Activated naive CD8-positive, alpha-beta T cell (primary cell): Measurements from ENCODE around the gene KRTAP5-8.
"Not testable (repeated sequence)": the region's sequence is repeated elsewhere in the genome, so short reads cannot be mapped to it uniquely, and the experiment has no call there.

ENCODE experiments used
- H3K27ac Mint-ChIP-seq: one replicate; pipeline ENCODE4 v1.8.0; 2021; ENCODE audit warnings: mixed read lengths
- H3K27me3 Mint-ChIP-seq: one replicate; pipeline ENCODE4 v1.8.0; 2021; ENCODE audit warnings: mixed read lengths
- H3K36me3 Mint-ChIP-seq: one replicate; pipeline ENCODE4 v1.8.0; 2021; ENCODE audit warnings: mixed read lengths
- H3K4me1 Mint-ChIP-seq: one replicate; pipeline ENCODE4 v1.8.0; 2021; ENCODE audit warnings: low read depth, mixed read lengths
- H3K4me3 Mint-ChIP-seq: one replicate; pipeline ENCODE4 v1.8.0; 2021; ENCODE audit warnings: mild to moderate bottlenecking, mixed read lengths
- H3K9me3 Mint-ChIP-seq: one replicate; pipeline ENCODE4 v1.8.0; 2021; ENCODE audit warnings: low read depth, mixed read lengths

The KRTAP5-8 gene

GRCh38 chr11:71568704-71569349 lies 31.0 kb downstream of the KRTAP5-8 start:
- Mint-ChIP-seq H3K9me3 (no peaks in the 10 kb centered on the region), H3K4me3 (no peak overlapping the region), H3K27ac (no peak overlapping the region), H3K4me1 (no peaks in the 10 kb centered on the region), H3K36me3 (no peaks in the 10 kb centered on the region), H3K27me3 (peaks cover 14% of the 10 kb centered on the region)

DNA sequence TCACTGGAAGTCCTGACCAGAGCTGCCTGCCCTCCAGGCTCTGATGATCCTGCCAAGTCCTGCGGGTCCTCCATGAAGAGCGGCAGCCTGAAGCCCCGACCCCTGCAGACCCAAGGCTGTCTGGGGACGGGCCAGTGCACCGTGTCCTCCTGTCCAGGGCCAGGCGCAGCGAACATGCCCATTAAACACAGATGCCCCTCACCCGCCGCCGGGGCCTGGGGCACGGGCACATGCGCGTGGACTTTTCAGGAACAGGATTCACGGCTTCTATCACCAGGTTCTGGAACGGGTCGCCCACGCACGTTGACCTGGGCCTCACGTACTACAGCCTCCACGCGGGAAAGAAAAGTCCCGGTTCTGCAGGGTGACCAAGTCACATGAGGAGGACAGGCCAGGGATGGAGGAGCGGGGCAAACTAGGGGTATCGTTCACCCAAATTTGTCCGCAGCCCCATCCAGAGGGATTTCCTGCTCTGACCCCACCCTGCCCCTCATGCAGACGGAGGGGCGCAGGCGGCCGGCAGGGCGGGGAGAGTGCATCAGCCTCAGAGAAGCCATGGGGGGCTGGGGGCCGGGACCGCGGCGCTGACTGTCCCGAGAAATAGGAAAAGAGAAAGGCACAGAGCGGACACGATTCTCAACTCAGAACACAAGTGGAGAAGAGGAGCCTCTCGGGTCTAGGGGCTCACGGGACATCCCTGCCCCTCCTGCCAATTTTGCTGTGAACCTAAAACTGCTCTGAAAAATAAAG lies 33.5 kb downstream of the KRTAP5-8 start:
- not testable (repeated sequence) for H3K36me3 Mint-ChIP-seq, H3K27ac Mint-ChIP-seq, H3K27me3 Mint-ChIP-seq, H3K4me1 Mint-ChIP-seq, H3K9me3 Mint-ChIP-seq, H3K4me3 Mint-ChIP-seq

- no peak overlapping the region for H3K27ac Mint-ChIP-seq
- no peaks in the 10 kb centered on the region for H3K36me3 Mint-ChIP-seq
- no peaks in the 10 kb centered on the region for H3K4me1 Mint-ChIP-seq
Observed at GRCh38 chr11:71572811-71573210, 35.0 kb downstream of the KRTAP5-8 start.

GRCh38 chr11:71574418-71574817 lies 36.6 kb downstream of the KRTAP5-8 start:
- Mint-ChIP-seq H3K9me3 (no peaks in the 10 kb centered on the region), H3K4me3 (no peak overlapping the region), H3K27ac (no peak overlapping the region), H3K36me3 (no peaks in the 10 kb centered on the region), H3K4me1 (no peaks in the 10 kb centered on the region), H3K27me3 (peaks cover 5% of the 10 kb centered on the region)

More at GRCh38 chr11:71572811-71573210, 35.0 kb downstream of the KRTAP5-8 start:
- no peaks in the 10 kb centered on the region for H3K9me3 Mint-ChIP-seq
- H3K4me3 Mint-ChIP-seq = no peak overlapping the region
- H3K27me3 Mint-ChIP-seq = peaks cover 5% of the 10 kb centered on the region

DNA sequence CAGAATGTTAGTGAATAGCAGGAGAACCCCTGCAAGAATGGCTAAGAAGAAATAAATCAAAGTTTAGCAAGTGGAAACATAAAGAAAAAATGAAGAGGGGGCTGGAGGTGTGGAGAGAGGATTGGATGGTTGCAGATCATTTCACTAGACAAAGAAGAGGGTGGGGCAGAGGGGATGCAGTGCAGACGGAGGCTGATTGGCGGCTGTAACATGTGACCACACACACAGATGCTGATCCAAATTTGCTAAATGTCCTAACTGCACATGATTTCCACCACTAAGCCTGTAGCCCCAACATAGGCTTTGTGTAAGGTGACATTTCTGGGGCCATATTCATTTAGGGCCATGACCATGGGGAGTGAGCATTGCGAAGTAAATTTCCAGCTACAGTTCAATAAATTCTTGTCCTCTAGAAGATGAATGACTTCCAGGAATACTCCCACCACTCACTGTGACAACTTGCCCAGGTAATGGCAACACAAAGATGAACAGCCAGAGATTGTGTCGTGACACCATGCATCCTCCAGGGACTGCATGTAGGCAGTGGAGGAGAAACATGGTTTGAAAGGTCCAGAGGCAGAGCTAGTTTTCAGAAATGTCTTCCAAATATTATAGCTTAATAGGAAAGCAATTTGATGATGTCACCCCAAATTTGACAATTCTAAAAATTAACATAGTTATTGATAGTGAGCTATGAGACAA lies 38.0 kb downstream of the KRTAP5-8 start:
- H3K4me1 Mint-ChIP-seq = peaks cover 3% of the 10 kb centered on the region
- peaks cover 4% of the 10 kb centered on the region for H3K27me3 Mint-ChIP-seq
- no peak overlapping the region for H3K27ac Mint-ChIP-seq
- no peaks in the 10 kb centered on the region for H3K9me3 Mint-ChIP-seq
- H3K4me3 Mint-ChIP-seq = no peak overlapping the region
- no peaks in the 10 kb centered on the region for H3K36me3 Mint-ChIP-seq

- not testable (repeated sequence) for H3K27ac Mint-ChIP-seq, H3K9me3 Mint-ChIP-seq, H3K27me3 Mint-ChIP-seq, H3K4me3 Mint-ChIP-seq, H3K36me3 Mint-ChIP-seq, H3K4me1 Mint-ChIP-seq
Observed at GRCh38 chr11:71576688-71577465, 39.1 kb downstream of the KRTAP5-8 start.

GRCh38 chr11:71577469-71578004 lies 39.7 kb downstream of the KRTAP5-8 start:
- Mint-ChIP-seq H3K4me3 (no peak overlapping the region), H3K36me3 (no peaks in the 10 kb centered on the region), H3K27me3 (peaks cover 8% of the 10 kb centered on the region), H3K4me1 (peaks cover 3% of the 10 kb centered on the region), H3K27ac (no peak overlapping the region), H3K9me3 (no peaks in the 10 kb centered on the region)

DNA sequence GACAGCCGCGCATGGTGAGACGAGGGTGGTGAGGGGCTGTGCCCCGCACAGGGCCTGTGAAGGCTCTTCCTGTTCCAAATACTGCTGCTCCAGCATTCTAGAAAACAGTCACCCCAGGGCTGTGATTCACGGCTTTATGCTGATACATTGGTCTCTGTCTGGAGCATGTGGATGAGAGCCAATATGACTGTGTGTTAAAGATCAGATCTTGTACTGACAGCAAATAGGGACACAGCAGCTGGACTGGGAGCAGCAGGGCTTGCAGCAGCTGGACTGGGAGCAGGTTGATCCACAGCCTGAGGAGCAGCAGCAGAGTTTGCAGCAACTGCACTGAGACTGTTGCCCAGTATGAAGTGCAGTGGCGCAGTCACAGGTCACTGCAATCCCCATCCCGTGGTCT lies 41.7 kb downstream of the KRTAP5-8 start:
- H3K9me3 Mint-ChIP-seq, H3K4me1 Mint-ChIP-seq, H3K4me3 Mint-ChIP-seq, H3K36me3 Mint-ChIP-seq, H3K27ac Mint-ChIP-seq: not testable (repeated sequence)
- peaks cover 16% of the 10 kb centered on the region for H3K27me3 Mint-ChIP-seq

GRCh38 chr11:71580057-71581003 lies 42.5 kb downstream of the KRTAP5-8 start:
- H3K27ac Mint-ChIP-seq = no peak overlapping the region
- no peaks in the 10 kb centered on the region for H3K36me3 Mint-ChIP-seq
- H3K4me3 Mint-ChIP-seq = no peak overlapping the region
- no peaks in the 10 kb centered on the region for H3K9me3 Mint-ChIP-seq
- peaks cover 3% of the 10 kb centered on the region for H3K4me1 Mint-ChIP-seq
- H3K27me3 Mint-ChIP-seq = peaks cover 21% of the 10 kb centered on the region

DNA sequence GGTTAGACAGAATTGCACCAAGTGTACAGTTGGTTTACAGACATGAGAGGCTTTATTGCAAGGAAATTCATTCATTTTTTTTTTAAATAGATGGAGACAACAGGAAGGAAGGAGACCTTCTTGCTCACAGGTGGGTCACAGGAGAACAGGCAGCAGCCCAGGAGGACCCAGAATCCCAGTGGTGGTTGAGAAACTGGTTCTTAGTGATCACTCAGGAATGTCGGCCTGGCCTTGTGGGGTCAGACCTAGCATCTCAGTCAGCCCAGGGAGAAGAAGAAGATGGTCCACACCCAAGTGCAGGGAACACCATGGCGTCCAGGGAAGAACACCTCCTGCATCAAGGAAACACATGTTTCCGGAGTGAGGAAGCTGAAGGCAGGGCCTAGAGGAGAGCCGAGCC lies 44.0 kb downstream of the KRTAP5-8 start:
- no peaks in the 10 kb centered on the region for H3K36me3 Mint-ChIP-seq
- H3K27ac Mint-ChIP-seq = no peak overlapping the region
- H3K4me3 Mint-ChIP-seq = no peak overlapping the region
- H3K4me1 Mint-ChIP-seq = peaks cover 3% of the 10 kb centered on the region
- no peaks in the 10 kb centered on the region for H3K9me3 Mint-ChIP-seq
- H3K27me3 Mint-ChIP-seq = peaks cover 23% of the 10 kb centered on the region

GRCh38 chr11:71582309-71582895 lies 44.6 kb downstream of the KRTAP5-8 start, which contains the start of gene KRTAP5-11:
TSS of gene KRTAP5-11 (minus strand) at chr11:71582875. CDS start at chr11:71582837, 38 bp downstream.
- Mint-ChIP-seq H3K9me3 (no peaks in the 10 kb centered on the region), H3K4me1 (peaks cover 3% of the 10 kb centered on the region), H3K27me3 (peaks cover 23% of the 10 kb centered on the region), H3K36me3 (no peaks in the 10 kb centered on the region), H3K27ac (no peak within 1 kb of the TSS), H3K4me3 (no peak within 1 kb of the TSS)

DNA sequence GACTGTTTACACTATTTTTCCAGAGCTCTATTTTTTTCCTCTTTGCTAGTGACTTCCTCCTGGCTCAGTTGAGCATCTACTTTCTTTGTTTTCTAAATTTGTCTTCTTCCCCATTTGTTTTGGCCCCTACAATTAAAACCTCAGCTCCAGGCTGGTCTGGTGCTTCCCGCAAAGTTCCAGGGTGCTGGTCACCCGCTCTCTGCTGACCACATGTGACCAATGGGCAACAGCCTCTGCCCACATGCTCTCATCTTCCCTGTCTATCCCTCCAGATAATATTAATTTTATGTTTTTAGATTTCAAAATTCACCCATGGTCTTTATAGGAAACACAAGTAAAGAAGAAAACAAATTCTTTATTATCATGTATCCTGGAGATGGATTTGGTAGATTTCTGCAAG lies 45.1 kb downstream of the KRTAP5-8 start:
- H3K4me1 Mint-ChIP-seq, H3K36me3 Mint-ChIP-seq, H3K9me3 Mint-ChIP-seq, H3K27ac Mint-ChIP-seq, H3K4me3 Mint-ChIP-seq: not testable (repeated sequence)
- H3K27me3 Mint-ChIP-seq = peaks cover 23% of the 10 kb centered on the region

DNA sequence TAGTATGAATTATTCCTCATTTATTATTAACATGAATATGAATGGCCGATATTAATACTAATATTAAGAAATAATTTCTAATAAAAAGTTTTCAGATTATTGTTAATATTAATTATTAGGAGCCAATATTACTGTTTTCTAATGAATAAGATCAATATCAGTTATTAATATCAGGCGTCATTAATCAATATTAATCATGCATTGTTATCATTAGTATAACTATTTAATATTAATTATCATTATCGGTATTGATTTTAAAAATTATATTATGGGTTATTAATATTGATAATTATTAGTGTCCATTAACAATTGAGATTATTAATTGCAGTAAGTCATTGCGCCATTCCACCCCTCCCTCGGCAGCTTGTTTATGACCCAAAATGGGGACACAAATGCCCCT lies 47.8 kb downstream of the KRTAP5-8 start:
- H3K27ac Mint-ChIP-seq, H3K4me1 Mint-ChIP-seq, H3K36me3 Mint-ChIP-seq, H3K4me3 Mint-ChIP-seq, H3K9me3 Mint-ChIP-seq: not testable (repeated sequence)
- peaks cover 21% of the 10 kb centered on the region for H3K27me3 Mint-ChIP-seq
